NK-92 (cell line): ENCODE results near the gene PHAX.
"Not testable (repeated sequence)": the region's sequence is repeated elsewhere in the genome, so short reads cannot be mapped to it uniquely, and the experiment has no call there.

Source experiments
- DNase-seq: peaks from one replicate; lab custom pipeline; 2025; ENCODE audit not compliant: unreplicated experiment; lab: John Stamatoyannopoulos, UW

PHAX gene

GRCh38 chr5:126600631-126601511, at the start of gene PHAX:
PHAX (plus strand) TSS chr5:126600947; CDS start chr5:126600963, 16 bp downstream.
- DNase-seq, result no peak

- DNase-seq, result no peak
These were observed 48.1 kb upstream of the PHAX start for GRCh38 chr5:126552614-126553013.

GRCh38 chr5:126555101-126555500, 45.6 kb upstream of the PHAX start:
- DNase-seq, result not testable (repeated sequence)

GRCh38 chr5:126561908-126562307, 38.8 kb upstream of the PHAX start:
- no peak for DNase-seq

- no peak for DNase-seq
These were observed 37.9 kb upstream of the PHAX start for GRCh38 chr5:126562823-126563222.

- no peak for DNase-seq
These were observed 32.5 kb upstream of the PHAX start for GRCh38 chr5:126568206-126568755.

GRCh38 chr5:126575644-126576043, 25.1 kb upstream of the PHAX start:
- no peak for DNase-seq

- DNase-seq, result no peak
These were observed 23.8 kb upstream of the PHAX start for GRCh38 chr5:126576974-126577373.

- DNase-seq, result no peak
These were observed 23.3 kb upstream of the PHAX start for GRCh38 chr5:126577415-126577814.

GRCh38 chr5:126579716-126580115, 21.0 kb upstream of the PHAX start:
- no peak for DNase-seq

- no peak for DNase-seq
These were observed 17.0 kb upstream of the PHAX start for GRCh38 chr5:126583761-126584160.

GRCh38 chr5:126587551-126588390, 13.0 kb upstream of the PHAX start:
- no peak for DNase-seq

GRCh38 chr5:126589536-126590297, 11.0 kb upstream of the PHAX start:
- DNase-seq, result no peak

GRCh38 chr5:126591549-126591948, 9.2 kb upstream of the PHAX start:
- no peak for DNase-seq

- no peak for DNase-seq
These were observed 5.8 kb upstream of the PHAX start, which contains the start of gene ALDH7A1 for GRCh38 chr5:126594748-126595485. ALDH7A1 (minus strand) TSS chr5:126595219; CDS start chr5:126595198, 21 bp downstream.

GRCh38 chr5:126595486-126596083, 5.2 kb upstream of the PHAX start:
- DNase-seq, result no peak

- DNase-seq, result no peak
These were observed 3.6 kb upstream of the PHAX start for GRCh38 chr5:126597156-126597555.

GRCh38 chr5:126599499-126599898, 1.2 kb upstream of the PHAX start:
- no peak for DNase-seq

GRCh38 chr5:126599971-126600630, 646 bp upstream of the PHAX start:
- DNase-seq, result not testable (repeated sequence)
